DND-41 (cell line): Measurements from ENCODE around the gene SERINC4.

Experiments
- ATAC-seq: fragments of 200-7000 bp; cut with Tn5 transposase; 3 replicates; pipeline ENCODE4 v1.9.1; 2021; ENCODE audit warnings: low read depth; ENCODE audit not compliant: insufficient read depth
- DNase-seq: peaks from one replicate; pipeline ENCODE4 v3.0.0-alpha.2; 2020
- H2AFZ ChIP-seq: 2 replicates; pipeline ENCODE4 v1.6.0; 2012; ENCODE audit warnings: low read depth, low read length
- H3K27ac ChIP-seq: 2 replicates; pipeline ENCODE4 v1.5.1; 2012; ENCODE audit warnings: low read length, inconsistent platforms
- H3K27me3 ChIP-seq: fragments of 200-600 bp; sonication (generic); 2 replicates; pipeline ENCODE4 v1.6.0; 2012; ENCODE audit warnings: low read length, mild to moderate bottlenecking, inconsistent platforms; ENCODE audit not compliant: insufficient read depth, poor library complexity
- H3K36me3 ChIP-seq: 2 replicates; pipeline ENCODE4 v1.5.1; 2012; ENCODE audit warnings: low read length, inconsistent platforms; ENCODE audit not compliant: insufficient read depth
- H3K4me1 ChIP-seq: 2 replicates; pipeline ENCODE4 v1.5.1; 2012; ENCODE audit warnings: mild to moderate bottlenecking, low read length; ENCODE audit not compliant: insufficient read depth
- H3K4me2 ChIP-seq: 2 replicates; pipeline ENCODE4 v1.6.0; 2012; ENCODE audit warnings: mild to moderate bottlenecking, moderate library complexity, low read length, inconsistent platforms; ENCODE audit not compliant: insufficient read depth
- H3K4me3 ChIP-seq, 2 experiments: fragments of 200-600 bp in 1 of 2; shearing (Covaris generic) in 1 of 2; 2 replicates each; pipeline ENCODE4 v1.5.1; 2012 to 2016; ENCODE audit warnings: inconsistent platforms in 2 of 2, low read length in 2 of 2, mild to moderate bottlenecking in 2 of 2, low read depth in 1 of 2, moderate library complexity in 1 of 2
- H3K79me2 ChIP-seq: 2 replicates; pipeline ENCODE4 v1.6.0; 2012; ENCODE audit warnings: low read length, inconsistent platforms; ENCODE audit not compliant: insufficient read depth
- H3K9ac ChIP-seq: 2 replicates; pipeline ENCODE4 v1.6.0; 2012; ENCODE audit warnings: low read depth, mild to moderate bottlenecking, inconsistent platforms, low read length, moderate library complexity
- H3K9me3 ChIP-seq: 2 replicates; pipeline ENCODE4 v1.5.1; 2012; ENCODE audit warnings: low read length, moderate library complexity, mild to moderate bottlenecking, inconsistent platforms; ENCODE audit not compliant: insufficient read depth, severe bottlenecking
- H4K20me1 ChIP-seq: 2 replicates; pipeline ENCODE4 v1.6.0; 2012; ENCODE audit warnings: low read length; ENCODE audit not compliant: insufficient read depth
- CTCF ChIP-seq: IDR thresholded peaks from 2 replicates; pipeline ENCODE4 v1.5.1; 2012; ENCODE audit warnings: borderline replicate concordance, low read length, moderate library complexity, mild to moderate bottlenecking; ENCODE audit not compliant: poor library complexity, severe bottlenecking; ENCODE audit errors: extremely low read depth
- EZH2 ChIP-seq: IDR thresholded peaks from 3 replicates; pipeline ENCODE4 v1.6.1; 2012; ENCODE audit warnings: borderline replicate concordance, low read depth, mild to moderate bottlenecking, moderate library complexity, low read length, inconsistent platforms; ENCODE audit not compliant: severe bottlenecking

Gene SERINC4

DNA sequence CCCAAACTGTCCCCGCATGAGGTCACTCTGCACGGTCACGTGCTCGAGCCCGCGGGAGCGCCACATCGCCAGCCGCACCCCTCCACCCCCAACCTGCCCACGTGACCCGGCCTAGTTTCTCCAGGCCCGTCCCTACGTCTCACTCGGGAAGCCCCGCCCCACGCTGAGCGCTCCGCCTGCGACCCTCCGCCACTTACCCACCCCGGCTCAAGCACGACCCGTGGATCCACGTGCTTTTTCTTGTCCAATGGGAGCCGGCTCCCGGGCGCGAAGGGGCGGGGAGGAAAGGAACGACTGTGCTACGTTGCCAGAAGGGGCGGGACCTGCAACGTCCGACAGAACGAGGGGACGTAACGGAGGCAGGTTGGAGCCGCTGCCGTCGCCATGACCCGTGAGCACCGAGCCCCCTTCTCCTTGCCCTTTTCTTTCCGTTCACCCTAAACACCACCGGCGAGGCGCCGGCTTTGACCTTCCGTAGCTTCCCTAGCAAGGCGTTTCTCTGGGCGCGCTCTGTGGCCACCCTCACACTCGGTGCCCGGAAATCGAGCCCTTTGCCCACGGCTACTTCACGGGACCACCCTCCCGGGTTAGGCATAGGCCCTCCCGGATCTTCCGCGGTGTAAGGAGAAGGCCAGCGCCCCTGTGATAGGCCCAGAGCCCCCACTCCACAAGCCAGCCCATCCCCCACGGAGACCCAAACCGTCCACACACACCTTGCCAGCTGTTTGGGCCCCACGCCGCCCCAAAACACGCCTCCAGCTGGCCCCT is 7.8 kb downstream of the SERINC4 start, which contains the start of gene SERF2:
SERF2 (plus strand) TSS at position 328 of the 768 bp plus-strand sequence; CDS start at position 385, 57 bp downstream.
- Histone ChIP-seq H3K9ac (peak within 1 kb of the TSS; percentile 100), H3K4me2 (peak within 1 kb of the TSS; percentile 71), H2AFZ (peak within 1 kb of the TSS; percentile 94), H3K79me2 (peaks cover 36% of the 10 kb centered on the region), H3K9me3 (no peaks in the 10 kb centered on the region), H3K4me3 (peak within 1 kb of the TSS; percentile 98 to 99), H3K27me3 (no peaks in the 10 kb centered on the region), H3K27ac (peak within 1 kb of the TSS; percentile 99), H4K20me1 (peaks cover 37% of the 10 kb centered on the region), H3K36me3 (peaks cover 48% of the 10 kb centered on the region), H3K4me1 (peaks cover 34% of the 10 kb centered on the region)
- ATAC-seq (peak; percentile 95), DNase-seq (peak; percentile 100)
- TF ChIP-seq EZH2 (no peak), CTCF (no peak)

DNA sequence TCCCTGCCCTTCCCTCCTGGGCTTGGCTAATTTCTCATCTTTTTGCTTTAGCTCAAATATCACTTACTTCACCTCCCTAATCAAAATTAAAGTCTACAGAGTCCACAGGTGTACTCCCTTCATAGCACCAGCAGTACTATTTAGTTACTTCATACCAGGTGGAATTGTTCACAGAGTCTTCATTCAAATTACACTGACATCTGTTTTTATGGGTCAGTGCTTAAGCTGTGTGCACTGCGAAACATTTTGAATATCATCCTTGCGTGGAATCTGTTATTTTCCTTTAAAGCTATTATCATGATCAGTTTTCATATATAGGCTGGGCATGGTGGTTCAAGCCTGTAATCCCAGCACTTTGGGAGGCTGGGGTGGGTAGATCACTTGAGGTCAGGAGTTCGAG is 10.6 kb downstream of the SERINC4 start:
- no peak overlapping the region for H3K27ac ChIP-seq
- H3K4me3 ChIP-seq = no peak overlapping the region
- H3K4me2 ChIP-seq = no peak overlapping the region
- peaks cover 22% of the 10 kb centered on the region for H4K20me1 ChIP-seq
- H3K9me3 ChIP-seq = no peaks in the 10 kb centered on the region
- no peak for ATAC-seq
- H3K9ac ChIP-seq = no peak overlapping the region
- peaks cover 22% of the 10 kb centered on the region for H3K36me3 ChIP-seq
- H3K4me1 ChIP-seq = peaks cover 22% of the 10 kb centered on the region
- no peak for TF ChIP-seq EZH2
- no peak for TF ChIP-seq CTCF
- H3K27me3 ChIP-seq = no peaks in the 10 kb centered on the region
- no peak for DNase-seq
- peaks cover 23% of the 10 kb centered on the region for H3K79me2 ChIP-seq
- H2AFZ ChIP-seq = no peak overlapping the region

- H3K36me3 ChIP-seq = no peaks in the 10 kb centered on the region
- no peak overlapping the region for H2AFZ ChIP-seq
- H3K4me2 ChIP-seq = peak overlapping the region; percentile 12; the same call in 1 of the 2 replicates
- ATAC-seq = no peak
- no peak overlapping the region for H3K9ac ChIP-seq
- no peaks in the 10 kb centered on the region for H3K27me3 ChIP-seq
- no peaks in the 10 kb centered on the region for H3K9me3 ChIP-seq
- 0 out of 2 replicates have a peak, but pooled peaks cover 3% of the 10 kb centered on the region for H3K79me2 ChIP-seq
- TF ChIP-seq EZH2 = no peak
- no peak for TF ChIP-seq CTCF
- H3K27ac ChIP-seq = no peak overlapping the region
- no peak for DNase-seq
- no peak overlapping the region for H3K4me3 ChIP-seq
- H3K4me1 ChIP-seq = peaks cover 24% of the 10 kb centered on the region
- H4K20me1 ChIP-seq = no peaks in the 10 kb centered on the region
These were observed 21.0 kb downstream of the SERINC4 start for GRCh38 chr15:43779016-43779415.
